ENCODE measurements around the gene RHEB.

Gene RHEB

DNA sequence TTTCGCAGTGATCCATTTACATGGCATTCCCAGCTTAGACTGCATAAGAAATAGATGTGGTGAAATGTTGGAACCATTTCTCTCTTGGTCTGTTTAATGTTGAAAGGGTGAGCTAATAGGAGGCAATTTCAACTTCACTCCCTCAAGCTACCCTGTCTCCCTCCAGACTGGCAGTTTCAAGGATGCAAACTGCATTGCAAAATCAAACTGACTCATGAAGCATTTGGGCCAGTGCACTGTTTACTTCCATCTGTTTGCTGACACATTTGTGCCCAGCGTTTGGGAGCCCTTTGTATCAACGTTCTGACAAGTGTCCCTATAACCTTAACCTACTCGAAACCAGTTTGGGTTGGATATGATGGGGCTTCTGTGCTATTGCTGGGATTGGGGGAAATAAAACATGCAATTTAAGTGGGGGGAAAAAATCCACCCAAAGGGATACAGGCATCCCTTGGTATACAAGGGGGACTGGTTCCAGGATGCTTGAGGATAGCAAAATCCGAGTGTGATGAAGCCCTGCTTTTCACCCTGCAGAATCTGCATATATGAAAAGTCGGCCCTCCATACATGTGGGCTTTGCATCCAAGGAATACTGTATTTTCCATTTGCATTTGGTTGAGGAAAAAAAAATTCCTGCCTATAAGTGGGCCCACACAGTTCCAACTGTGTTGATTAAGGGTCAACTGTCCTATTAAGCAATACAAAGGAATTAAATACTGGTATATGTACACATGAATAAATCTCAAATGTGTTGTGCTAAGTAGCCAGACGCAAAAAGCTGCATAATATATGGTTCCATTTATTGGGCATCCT, 15.6 kb downstream of the RHEB start:
- DNase-seq, result no peak

- DNase-seq, result no peak
These were observed 18.0 kb downstream of the RHEB start for GRCh38 chr7:151501676-151502075.

- no peak for DNase-seq
These were observed 21.2 kb downstream of the RHEB start for GRCh38 chr7:151498495-151498894.

- no peak for DNase-seq
These were observed 22.3 kb downstream of the RHEB start for GRCh38 chr7:151497306-151497871.

DNA sequence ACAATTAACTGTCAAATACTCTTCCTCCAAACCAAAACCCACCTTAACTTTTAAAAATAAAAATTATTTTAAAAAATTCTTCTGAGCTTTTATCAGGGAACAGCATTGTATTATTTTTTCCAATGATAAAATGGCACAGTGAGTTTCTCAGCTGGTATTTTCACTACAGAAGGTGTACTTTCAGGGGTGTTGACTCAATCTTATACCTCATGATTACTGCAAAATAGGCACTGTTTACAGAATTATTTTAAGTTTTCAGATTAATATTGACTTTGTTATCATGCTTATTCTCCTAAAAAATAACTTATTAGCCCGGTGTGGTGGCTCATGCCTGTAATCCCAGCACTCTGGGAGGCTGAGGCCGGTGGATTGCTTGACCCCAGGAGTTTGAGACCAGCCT, 24.3 kb downstream of the RHEB start:
- DNase-seq, result no peak

DNA sequence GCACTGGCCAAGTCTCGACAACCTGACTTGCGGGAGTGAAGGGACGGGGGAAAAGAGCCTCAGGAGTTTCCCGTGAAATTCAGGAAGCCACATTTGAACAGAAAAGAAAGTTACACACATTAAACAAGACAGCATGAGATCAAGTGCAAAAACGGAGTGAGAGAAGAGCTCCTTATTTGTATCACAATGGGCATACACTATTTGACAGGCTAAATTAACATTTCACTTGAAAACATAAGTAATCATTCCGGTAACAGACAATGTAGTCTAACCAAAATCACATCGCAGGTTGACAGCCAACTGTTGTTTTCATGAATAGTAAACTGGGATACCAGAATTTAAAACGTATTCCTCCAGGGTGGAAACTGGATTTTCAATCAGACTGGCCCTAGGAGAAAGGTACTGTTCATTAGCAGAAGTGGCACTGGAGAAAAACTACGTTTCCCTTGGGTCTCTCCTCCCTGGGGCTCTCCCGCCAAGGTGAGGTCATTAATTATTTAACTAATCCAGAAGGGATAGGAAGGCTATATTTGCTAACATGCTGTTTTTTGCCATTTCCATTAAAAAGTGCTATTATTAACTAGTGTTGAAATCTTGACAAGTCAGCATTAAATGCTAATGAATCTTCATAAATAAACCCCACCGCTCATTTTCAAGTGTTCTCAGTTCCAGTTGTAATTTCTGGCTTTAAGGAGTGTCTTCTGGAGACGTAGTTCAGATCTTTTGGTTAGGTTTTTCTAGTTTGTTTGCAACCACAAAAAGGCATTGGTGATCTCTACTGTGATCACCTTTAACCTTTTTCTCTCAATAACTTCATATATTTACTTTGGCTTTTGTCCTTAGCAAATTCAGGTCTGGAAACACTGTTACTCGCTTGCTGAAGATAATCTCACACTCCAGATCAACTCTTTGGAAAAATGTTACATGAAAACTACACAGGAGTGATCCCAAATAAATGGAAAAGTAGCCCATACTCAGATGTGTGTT, 25.1 kb downstream of the RHEB start:
- no peak for DNase-seq

GRCh38 chr7:151493083-151493482, 26.6 kb downstream of the RHEB start:
- DNase-seq, result no peak

DNA sequence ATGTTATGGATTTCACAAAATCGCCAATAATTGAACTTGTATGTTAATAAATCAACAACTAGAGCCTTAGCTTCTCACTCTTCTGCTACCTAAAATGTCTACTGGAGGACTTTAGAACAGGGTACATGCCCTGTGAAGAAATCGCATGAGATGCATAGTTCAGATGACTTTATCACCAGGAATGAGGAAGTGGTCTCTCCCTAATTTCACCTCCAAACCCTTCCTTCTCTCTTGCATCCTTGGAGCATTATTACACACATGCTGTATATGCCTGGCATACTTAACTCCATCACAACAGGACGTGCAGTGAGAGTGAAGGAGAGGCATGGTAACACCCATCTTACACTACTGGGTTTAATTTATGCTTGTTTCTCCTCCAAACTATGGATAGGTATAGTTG, 27.8 kb downstream of the RHEB start:
- no peak for DNase-seq

DNA sequence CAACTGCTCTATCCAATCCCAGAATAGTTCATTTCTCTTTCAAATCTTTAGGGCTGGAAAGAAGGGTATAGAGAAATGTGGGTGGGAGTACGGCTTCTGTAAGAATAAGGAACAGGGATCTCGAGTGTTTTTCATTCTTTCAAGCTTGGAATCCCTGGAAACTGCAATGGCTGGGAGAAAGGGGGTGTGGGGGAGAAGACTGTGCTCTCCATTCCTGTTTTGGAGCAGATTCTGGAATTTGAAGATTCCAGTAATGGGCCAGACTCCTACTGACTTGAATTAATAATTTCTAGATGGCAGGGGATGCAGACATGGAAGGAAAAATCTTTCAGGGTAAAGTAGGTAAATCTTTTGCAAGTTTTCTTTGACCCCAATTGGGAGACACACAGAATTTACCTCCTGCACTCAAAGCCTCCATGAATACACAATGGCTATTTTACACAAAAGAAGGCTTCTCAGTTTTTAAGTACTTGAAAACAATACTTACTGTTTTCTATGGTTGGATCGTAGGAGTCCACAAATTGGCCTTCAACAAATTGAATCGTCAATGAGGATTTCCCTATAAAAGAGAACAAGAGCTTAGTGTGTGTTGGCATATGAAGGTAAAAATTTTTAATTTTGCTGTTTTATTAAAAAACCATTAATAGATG, 29.1 kb downstream of the RHEB start:
- no peak for DNase-seq

DNA sequence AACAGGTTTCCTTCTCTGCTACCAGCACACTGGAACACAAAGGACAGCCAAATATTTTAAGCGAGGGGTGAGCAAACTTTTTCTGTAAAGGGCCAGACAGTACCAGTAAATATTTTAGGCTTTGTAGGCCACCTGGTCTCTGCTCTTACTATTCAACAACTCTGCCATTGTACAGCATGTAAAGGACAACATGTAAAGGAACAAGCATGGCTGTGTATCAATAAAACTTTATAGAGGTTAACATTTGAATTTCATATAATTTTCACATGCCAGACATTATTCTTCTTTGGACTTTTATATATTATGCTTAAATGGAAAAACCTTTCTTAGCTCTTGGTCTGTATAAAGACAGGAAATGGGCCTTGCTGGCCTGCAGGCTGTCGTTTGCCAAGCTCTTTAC, 30.2 kb downstream of the RHEB start:
- DNase-seq, result no peak

GRCh38 chr7:151488096-151488495, 31.6 kb downstream of the RHEB start:
- no peak for DNase-seq

- DNase-seq, result no peak
These were observed 32.5 kb downstream of the RHEB start for GRCh38 chr7:151487228-151487627.

GRCh38 chr7:151486074-151486473, 33.6 kb downstream of the RHEB start:
- no peak for DNase-seq

GRCh38 chr7:151484971-151485707, 34.6 kb downstream of the RHEB start:
- DNase-seq, result no peak

- no peak for DNase-seq
These were observed 36.0 kb downstream of the RHEB start for GRCh38 chr7:151483711-151483983.

DNA sequence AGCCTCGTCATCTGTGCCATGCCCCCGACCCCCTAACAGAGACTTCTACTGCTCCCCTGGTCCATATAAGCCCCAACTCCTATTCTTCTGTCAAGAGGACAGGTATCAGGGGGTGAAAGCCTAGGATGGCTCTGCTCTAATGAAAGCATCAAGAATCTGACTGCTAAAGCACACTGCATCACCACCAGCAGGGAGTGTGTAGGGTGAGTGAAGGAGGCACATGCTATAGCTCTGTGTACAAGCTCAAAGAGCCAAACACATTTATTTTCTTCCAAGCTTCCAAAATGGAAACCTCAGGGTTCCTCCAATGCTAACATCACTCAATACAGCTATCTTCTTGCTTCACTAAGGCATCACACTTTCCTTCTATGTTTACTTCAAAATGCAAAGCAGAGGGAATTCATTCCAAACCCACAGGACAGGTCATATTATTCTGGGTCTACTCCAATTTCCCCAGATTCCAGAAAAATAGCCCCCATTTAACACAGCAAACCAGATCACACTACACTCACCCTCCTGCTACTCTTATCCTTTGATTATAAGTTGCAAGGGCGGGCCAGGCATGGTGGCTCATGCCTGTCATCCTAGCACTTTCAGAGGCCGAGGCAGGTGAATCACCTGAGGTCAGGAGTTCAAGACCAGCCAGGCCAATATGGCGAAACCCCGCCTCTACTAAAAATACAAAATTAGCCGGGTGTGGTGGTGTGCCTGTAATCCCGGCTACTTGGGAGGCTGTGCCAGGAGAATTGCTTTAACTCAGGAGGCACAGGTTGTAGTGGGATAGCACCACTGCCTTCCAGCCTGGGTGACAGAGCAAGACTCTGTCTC, 36.6 kb downstream of the RHEB start:
- DNase-seq, result no peak

GRCh38 chr7:151481650-151482505, 37.8 kb downstream of the RHEB start:
- no peak for DNase-seq

GRCh38 chr7:151477867-151478266, 41.8 kb downstream of the RHEB start:
- DNase-seq, result no peak

DNA sequence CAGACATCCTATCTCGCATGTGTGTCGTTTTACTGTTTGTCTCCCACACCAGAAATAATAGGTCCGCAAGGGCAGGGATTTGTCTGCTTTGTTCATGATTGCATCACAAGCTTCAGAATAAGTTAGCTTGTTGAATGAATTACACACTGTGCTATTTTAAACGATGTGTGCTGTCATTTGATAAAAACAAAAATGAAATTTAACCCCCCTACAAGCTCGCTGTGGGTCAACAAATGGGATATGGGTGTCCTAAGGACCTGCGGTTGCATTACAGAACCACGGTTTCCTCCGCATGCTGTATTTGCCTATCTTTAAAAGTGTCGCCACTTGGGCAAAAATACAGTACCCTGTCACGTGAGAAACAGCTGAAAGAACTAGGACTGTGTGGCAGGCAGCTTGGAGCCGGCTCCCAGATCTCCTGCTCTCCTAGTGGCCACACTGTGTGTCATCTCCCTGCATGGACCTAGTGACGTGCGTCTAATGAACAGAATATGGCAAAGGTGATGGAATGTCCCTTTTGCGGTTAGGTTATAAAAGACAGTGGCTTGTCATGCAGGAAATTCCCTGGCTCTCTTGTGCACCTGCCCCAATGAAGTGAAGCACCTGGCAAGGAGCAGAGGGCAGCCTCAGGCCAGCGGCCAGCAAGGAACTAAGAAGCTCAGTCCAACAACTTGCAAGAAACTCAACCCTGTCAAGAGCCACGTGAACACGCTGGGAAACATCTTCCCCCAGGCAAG, 46.9 kb downstream of the RHEB start:
- DNase-seq, result no peak

DNA sequence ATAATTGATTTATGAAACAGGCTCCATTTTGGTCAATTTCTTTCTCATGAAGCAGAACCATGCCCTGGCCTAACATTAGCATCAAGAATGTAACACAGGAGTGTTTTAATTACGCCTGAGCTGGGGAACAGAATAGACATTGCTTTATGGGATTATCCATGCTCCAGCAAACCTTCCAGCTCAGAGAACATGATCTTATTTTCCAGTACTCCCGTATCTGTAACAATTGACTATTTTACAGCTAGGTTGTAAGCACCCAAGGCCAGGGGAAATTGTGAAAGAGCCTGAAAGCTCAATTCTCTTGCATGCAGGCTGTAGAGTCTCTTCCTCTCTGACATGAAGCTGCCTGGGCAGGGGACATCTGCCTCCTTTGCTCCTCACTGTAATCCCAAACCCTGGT, 49.0 kb downstream of the RHEB start:
- no peak for DNase-seq
